ENCODE measurements around the gene PCOLCE2.
"Not testable (repeated sequence)": the region's sequence is repeated elsewhere in the genome, so short reads cannot be mapped to it uniquely, and the experiment has no call there.

PCOLCE2 gene

DNA sequence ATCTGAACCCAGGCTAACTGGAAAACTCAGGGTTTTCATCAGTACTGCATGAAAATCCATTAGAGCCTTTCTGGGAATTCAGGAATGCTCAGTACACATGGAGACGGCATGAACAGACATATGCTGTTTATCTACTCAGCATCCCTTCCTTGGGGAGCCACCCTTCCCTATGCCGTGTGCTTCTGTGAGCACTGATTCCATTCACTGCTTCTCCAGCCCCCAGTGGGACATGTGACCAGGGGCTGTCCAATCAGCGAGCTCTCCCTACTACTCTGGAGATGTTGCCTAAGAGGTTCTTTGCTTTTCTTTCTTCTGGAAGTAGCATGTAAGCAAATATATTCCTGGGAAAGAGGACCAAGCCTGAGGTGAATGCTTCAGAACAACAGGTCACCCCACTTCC is 5.6 kb upstream of the PCOLCE2 start:
- Mint-ChIP-seq H3K27me3 (peaks cover 42 to 47% of the 10 kb centered on the region in 2 donors), H3K4me3 (no peak overlapping the region), H3K27ac (no peak overlapping the region), H3K36me3 (ENCODE audit: insufficient read depth) (no peaks in the 10 kb centered on the region), H3K4me1 (ENCODE audit: low read depth in 2 of 2) (peaks cover 0 to under 1% of the 10 kb centered on the region in 2 donors), H3K9me3 (no peaks in the 10 kb centered on the region)
- DNase-seq (no peak), ATAC-seq (replicated peaks) (no peak)

DNA sequence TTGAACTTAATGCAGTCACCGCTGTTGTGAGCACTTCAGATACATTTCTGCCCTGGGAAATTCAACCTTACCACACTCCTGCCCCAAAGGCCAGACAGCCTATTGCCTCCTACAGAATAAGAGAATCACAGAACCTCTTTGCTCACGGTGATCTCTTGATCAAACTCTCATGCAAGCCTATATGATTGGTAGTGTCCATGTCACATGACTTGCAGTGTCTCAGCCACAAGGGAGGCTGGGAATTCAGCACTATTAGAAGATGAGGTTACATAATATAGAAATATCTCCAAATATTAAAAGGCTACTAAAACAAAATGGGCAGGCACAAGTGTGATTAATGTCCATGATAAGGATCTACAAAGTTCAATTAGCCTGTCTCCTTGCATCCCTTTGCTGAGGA is 3.8 kb upstream of the PCOLCE2 start:
- Mint-ChIP-seq H3K9me3 (no peaks in the 10 kb centered on the region), H3K36me3 (ENCODE audit: insufficient read depth) (no peaks in the 10 kb centered on the region), H3K27me3 (peaks cover 40 to 44% of the 10 kb centered on the region in 2 donors), H3K4me1 (ENCODE audit: low read depth in 2 of 2) (peaks cover 3 to 4% of the 10 kb centered on the region in 2 donors), H3K27ac (no peak overlapping the region), H3K4me3 (no peak overlapping the region)
- ATAC-seq (replicated peaks) (no peak), DNase-seq (no peak)

DNA sequence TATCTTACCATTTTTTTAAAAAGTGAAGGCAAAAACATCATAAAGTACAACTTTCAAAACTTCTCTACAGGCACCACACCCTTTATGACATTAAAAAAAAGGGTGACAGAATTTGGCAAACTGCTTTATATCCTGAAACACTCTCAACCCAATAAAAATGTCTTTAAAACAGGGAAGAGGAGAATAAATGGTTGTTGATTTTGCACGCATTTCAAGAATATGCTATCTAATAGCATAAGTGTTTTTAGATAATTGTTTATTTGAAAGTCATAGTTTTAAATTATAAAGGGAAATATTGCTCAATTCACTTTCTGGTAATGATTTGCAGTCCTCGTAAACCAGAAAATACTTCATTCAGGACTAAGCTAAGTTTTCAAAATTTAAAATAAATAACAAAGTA is 1.7 kb upstream of the PCOLCE2 start:
- ATAC-seq (replicated peaks) (no peak), DNase-seq (no peak)
- no peak overlapping the region for H3K27ac Mint-ChIP-seq
- H3K36me3 Mint-ChIP-seq (ENCODE audit: insufficient read depth): no peaks in the 10 kb centered on the region
- H3K4me1 Mint-ChIP-seq (ENCODE audit: low read depth in 2 of 2): peaks cover 3 to 4% of the 10 kb centered on the region in 2 donors
- H3K9me3 Mint-ChIP-seq: no peaks in the 10 kb centered on the region
- peaks cover 59 to 65% of the 10 kb centered on the region in 2 donors for H3K27me3 Mint-ChIP-seq
- H3K4me3 Mint-ChIP-seq: no peak overlapping the region

DNA sequence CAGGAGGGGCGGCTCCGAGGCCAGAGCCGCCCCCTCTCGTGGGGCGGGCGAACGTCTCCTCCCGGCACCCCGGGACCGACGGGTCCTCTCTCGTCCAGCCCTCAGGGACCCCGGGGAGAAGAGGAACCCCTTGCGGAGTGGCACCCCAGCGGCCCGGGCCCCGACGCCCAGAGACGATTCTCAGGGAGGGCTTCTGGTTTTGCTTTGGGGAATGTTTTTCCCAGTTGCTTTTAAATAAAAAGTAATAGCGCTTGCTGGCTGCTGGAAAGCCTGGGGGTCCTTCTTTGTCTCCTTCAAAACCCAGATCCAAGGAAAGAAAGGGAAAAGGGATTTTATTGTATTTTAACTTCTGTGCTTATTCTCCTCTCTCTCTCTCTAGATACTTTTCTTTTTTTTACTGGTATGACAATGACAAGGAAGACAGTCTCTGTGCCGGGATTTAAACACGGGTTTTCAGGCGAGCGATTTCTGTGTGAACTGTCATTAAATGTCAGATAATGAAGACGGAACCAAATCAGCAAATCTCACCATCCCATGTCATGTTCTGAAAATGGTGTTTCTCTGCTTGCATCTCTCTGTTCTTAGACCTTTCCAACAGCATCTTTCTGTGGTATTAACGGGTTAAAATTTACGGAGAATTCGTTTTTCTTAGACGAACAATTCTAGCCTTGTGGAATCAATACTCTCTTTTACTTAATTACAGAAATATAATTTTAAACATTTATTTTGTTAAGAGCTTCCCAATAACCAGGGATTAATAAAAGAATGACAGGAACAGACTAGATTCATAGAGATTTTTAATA is 530 bp upstream of the PCOLCE2 start:
- Mint-ChIP-seq H3K27ac (no peak overlapping the region), H3K4me3 (peak overlapping the region; percentile 7 to 36), H3K9me3 (no peaks in the 10 kb centered on the region), H3K36me3 (ENCODE audit: insufficient read depth) (no peaks in the 10 kb centered on the region), H3K27me3 (peaks cover 59 to 71% of the 10 kb centered on the region in 2 donors), H3K4me1 (ENCODE audit: low read depth in 2 of 2) (peaks cover 3 to 4% of the 10 kb centered on the region in 2 donors)
- DNase-seq (no peak), ATAC-seq (replicated peaks) (no peak)

DNA sequence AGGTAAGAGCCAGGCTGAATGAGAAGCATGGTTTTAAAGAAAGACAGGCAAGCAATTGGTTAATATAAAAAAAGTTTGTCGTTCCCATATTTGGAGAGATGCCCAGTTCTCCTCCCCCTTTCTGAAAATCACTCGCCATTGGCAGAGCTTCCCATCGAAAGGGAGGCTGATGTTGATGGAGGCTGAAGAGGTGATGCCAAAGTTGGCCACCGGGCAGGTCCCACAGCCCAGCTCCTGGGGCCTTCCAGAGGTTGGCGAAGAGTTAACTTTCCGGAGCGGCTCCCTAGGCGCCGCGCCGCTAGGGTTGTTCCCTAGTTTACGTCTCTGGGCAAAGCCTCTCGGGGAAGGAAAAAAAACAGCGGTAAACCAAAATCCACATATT is 793 bp downstream of the PCOLCE2 start:
- Mint-ChIP-seq H3K4me3 (peak overlapping the region; percentile 65 to 75), H3K36me3 (ENCODE audit: insufficient read depth) (no peaks in the 10 kb centered on the region), H3K27me3 (peaks cover 64 to 79% of the 10 kb centered on the region in 2 donors), H3K27ac (no peak overlapping the region), H3K9me3 (no peaks in the 10 kb centered on the region), H3K4me1 (ENCODE audit: low read depth in 2 of 2) (peaks cover 3 to 4% of the 10 kb centered on the region in 2 donors)
- DNase-seq (no peak), ATAC-seq (replicated peaks) (no peak)

DNA sequence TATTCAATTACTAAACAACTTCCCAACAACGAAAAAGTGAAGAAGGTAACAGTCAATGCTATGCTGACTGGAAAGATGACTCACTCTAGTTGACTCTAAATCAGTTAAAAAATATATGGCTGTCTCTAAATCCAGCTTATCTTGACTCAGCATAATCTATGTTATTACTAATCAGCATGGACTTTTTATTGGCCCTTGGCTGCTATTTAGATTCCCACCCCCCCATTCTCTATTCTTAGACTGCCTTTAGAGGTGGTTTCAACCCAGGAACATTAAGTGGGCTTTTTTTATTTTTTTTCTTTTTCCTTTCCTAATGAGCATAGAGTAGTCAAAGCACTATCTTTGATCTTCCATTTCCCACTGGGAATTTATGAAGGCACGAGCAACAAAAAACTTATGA is 1.9 kb downstream of the PCOLCE2 start:
- DNase-seq (no peak), ATAC-seq (replicated peaks) (no peak)
- Mint-ChIP-seq H3K4me1 (ENCODE audit: low read depth in 2 of 2) (peaks cover 3 to 4% of the 10 kb centered on the region in 2 donors), H3K36me3 (ENCODE audit: insufficient read depth) (no peaks in the 10 kb centered on the region), H3K27me3 (peaks cover 56 to 68% of the 10 kb centered on the region in 2 donors), H3K27ac (no peak overlapping the region), H3K4me3 (no peak overlapping the region), H3K9me3 (no peaks in the 10 kb centered on the region)

DNA sequence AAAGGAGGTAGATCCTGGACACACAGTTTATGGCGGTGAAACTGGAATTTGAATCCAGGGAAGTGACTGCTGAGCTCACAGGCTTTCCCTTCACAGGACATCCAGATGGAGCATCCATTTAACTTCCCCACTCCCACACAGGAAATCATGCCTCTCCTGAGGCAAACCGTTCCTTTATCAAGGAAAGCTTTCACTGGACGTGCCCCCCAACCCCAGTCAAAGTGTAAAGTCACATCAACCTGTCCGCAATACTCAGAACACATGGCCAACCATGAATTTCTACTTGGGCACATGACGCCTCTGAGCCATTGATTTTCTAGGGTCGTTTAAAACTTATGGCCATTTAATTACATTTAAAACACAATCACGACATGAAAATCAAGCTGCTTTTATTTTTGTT is 2.9 kb downstream of the PCOLCE2 start:
- H3K36me3 Mint-ChIP-seq (ENCODE audit: insufficient read depth): no peaks in the 10 kb centered on the region
- no peak overlapping the region for H3K27ac Mint-ChIP-seq
- peaks cover 55 to 68% of the 10 kb centered on the region in 2 donors for H3K27me3 Mint-ChIP-seq
- H3K4me3 Mint-ChIP-seq: no peak overlapping the region
- no peaks in the 10 kb centered on the region for H3K9me3 Mint-ChIP-seq
- ATAC-seq (replicated peaks) (no peak), DNase-seq (no peak)
- H3K4me1 Mint-ChIP-seq (ENCODE audit: low read depth in 2 of 2): peaks cover 3 to 4% of the 10 kb centered on the region in 2 donors

DNA sequence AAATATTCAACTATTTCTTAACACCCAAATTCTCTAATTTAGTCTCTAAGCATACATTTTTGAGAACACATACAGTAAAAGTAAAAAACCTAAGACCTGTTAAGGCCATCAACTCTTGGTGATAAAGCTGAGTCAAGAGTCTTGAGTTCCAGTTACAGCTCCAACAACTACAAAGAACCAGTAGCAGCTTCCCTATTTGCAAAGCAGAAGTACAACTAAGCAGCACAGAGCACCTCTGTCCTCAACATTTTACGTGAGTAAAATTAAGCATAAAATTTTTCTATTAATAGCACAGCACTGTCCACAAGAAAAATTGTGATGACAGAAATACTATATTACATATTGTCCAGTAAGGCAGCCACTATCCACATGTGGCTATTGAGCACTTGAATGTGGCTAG is 4.4 kb downstream of the PCOLCE2 start:
- H3K27me3 Mint-ChIP-seq: peaks cover 49 to 69% of the 10 kb centered on the region in 2 donors
- peaks cover 3% of the 10 kb centered on the region in 2 donors for H3K4me1 Mint-ChIP-seq (ENCODE audit: low read depth in 2 of 2)
- no peak for ATAC-seq (replicated peaks)
- no peak overlapping the region for H3K27ac Mint-ChIP-seq
- no peaks in the 10 kb centered on the region for H3K36me3 Mint-ChIP-seq (ENCODE audit: insufficient read depth)
- H3K4me3 Mint-ChIP-seq: no peak overlapping the region
- no peaks in the 10 kb centered on the region for H3K9me3 Mint-ChIP-seq
- no peak for DNase-seq

DNA sequence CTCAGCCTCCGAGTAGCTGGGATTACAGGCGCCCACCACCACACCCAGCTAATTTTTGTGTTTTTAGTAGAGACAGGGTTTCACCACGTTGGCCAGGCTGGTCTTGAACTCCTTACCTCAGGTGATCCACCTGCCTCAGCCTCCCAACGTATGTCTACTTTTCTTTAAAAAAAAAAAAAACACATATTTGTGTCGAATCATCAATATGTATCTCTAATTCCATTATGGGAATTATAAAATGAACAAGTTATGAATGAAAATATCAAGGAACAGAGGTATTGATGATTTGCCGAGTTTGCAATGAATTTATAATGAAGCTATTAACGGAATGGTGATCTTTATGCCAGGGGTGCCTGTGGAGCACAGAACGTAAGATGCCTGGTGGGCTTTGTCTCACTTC is 5.3 kb downstream of the PCOLCE2 start:
- peaks cover 46 to 65% of the 10 kb centered on the region in 2 donors for H3K27me3 Mint-ChIP-seq
- not testable (repeated sequence) for H3K4me1 Mint-ChIP-seq (ENCODE audit: low read depth in 2 of 2); DNase-seq; H3K9me3 Mint-ChIP-seq; ATAC-seq (replicated peaks); H3K4me3 Mint-ChIP-seq; H3K27ac Mint-ChIP-seq; H3K36me3 Mint-ChIP-seq (ENCODE audit: insufficient read depth)

DNA sequence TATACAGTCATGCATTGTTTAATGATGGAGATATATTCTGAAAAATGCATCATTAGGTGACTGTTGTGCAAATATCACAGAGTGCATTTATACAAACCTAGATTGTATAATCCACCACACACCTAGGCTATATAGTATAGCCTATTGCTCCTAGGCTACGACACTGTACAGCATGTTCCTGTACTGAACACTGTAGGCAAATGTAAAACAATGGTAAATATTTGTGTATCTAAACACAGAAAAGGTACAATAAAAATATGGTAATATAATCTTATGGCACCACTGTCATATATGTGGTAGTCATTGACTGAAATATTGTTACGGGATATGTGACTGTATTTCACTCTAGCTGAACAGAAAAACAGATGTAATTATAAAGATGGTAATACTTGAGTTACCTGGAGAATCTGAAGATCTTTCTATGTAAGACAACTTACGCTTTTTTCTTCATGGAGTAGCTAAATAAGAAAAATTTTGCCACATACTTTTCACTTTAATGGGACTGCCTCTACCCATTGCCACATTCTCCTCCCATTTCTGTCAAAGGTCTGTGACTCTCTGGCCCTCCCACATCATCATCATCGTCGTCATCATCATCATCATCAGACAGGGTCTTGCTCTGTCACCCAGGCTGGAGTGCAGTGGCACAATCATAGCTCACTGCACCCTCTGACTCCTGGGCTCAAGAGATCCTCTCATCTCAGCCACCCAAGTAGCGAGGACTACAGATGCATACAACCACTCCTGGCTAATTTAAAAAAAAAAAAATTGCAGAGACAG is 7.2 kb downstream of the PCOLCE2 start:
- H3K27me3 Mint-ChIP-seq: peaks cover 40 to 58% of the 10 kb centered on the region in 2 donors
- no peaks in the 10 kb centered on the region for H3K9me3 Mint-ChIP-seq
- ATAC-seq (replicated peaks) (no peak), DNase-seq (no peak)
- H3K27ac Mint-ChIP-seq: no peak overlapping the region
- H3K4me3 Mint-ChIP-seq: no peak overlapping the region
- no peaks in the 10 kb centered on the region for H3K4me1 Mint-ChIP-seq (ENCODE audit: low read depth in 2 of 2)
- H3K36me3 Mint-ChIP-seq (ENCODE audit: insufficient read depth): no peaks in the 10 kb centered on the region

DNA sequence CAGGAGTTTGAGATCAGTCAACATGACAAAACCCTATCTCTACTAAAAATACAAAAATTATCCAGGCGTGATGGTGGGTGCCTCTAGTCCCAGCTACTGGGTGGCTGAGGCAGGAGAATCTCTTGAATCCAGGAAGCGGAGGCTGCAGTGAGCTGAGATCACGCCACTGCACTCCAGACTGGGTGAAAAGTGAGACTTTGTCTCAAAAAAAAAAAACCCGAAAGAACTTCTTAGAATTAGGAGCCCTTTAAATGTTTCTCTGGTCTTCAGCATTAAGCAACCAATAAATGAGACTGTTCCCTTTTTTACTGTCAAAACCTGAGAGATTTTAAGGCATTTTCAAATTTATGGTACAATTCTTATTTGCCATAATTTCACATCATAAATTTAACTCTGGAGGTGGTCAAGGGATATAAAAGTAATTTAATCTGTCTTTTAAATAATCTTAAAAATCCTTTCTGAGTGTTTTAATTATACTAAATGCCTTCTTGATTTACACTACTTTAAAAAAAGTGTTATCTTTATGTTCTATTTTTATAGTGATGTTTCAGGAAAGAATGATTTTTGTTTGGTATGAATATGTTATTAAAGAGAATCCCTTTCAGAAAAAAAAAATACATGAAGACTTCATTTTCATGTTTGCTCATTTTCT is 10.1 kb downstream of the PCOLCE2 start:
- no peaks in the 10 kb centered on the region for H3K9me3 Mint-ChIP-seq
- no peak for DNase-seq
- no peak overlapping the region for H3K4me3 Mint-ChIP-seq
- H3K27ac Mint-ChIP-seq: no peak overlapping the region
- peaks cover 20 to 47% of the 10 kb centered on the region in 2 donors for H3K27me3 Mint-ChIP-seq
- H3K4me1 Mint-ChIP-seq (ENCODE audit: low read depth in 2 of 2): no peaks in the 10 kb centered on the region
- no peak for ATAC-seq (replicated peaks)
- H3K36me3 Mint-ChIP-seq (ENCODE audit: insufficient read depth): no peaks in the 10 kb centered on the region

DNA sequence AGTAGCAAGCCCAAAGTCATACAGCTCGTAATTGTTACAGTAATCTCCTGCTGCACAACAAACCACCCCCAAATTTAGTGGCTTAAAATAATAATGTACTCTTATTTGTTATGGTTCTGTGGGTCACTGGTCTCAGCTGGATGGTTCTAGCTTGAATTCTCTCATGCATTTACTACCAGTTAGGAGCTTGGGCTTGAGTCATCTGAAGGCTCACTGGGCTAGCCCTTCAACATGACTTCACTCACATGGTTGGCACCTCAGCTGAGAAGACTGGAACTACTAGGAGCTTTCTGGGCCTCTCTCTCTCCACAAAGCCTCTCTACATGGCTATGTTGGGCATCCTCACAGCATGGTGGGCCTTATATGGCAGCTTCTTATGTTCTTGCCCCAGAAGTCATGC is 12.5 kb downstream of the PCOLCE2 start:
- ATAC-seq (replicated peaks): no peak
- no peak for DNase-seq
- Mint-ChIP-seq H3K4me1 (ENCODE audit: low read depth in 2 of 2) (no peaks in the 10 kb centered on the region), H3K27ac (no peak overlapping the region), H3K9me3 (no peaks in the 10 kb centered on the region), H3K27me3 (peaks cover 19 to 57% of the 10 kb centered on the region in 2 donors), H3K4me3 (no peak overlapping the region), H3K36me3 (ENCODE audit: insufficient read depth) (no peaks in the 10 kb centered on the region)

DNA sequence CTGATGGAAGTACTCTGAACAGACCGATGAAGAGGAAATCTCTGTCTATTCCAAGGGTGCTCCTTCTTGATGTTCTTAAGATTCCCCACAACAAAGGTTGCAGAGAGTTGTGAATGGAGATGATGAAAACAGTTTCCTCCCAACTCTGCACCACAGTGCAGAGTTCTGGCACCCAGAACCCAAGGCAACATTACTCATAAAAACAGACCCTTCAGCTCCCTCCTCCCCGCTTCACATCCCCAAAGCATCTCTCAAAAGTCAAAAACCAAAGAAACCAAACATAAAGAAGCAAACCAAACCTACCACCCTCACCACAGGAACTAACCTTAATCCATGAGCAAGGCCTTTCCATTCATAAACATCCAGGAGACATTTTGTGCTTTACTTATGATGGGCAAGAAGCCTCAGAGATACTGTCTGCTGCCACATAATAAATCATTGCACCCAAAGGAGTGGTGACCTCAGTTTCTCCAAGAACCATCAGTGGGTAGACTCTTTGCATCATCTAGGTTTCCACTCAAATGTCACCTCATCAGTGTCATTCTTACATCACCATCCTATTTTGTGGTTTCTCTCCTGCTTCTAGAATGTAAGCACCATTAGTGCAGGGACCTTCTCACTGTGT is 13.2 kb downstream of the PCOLCE2 start:
- Mint-ChIP-seq H3K4me1 (ENCODE audit: low read depth in 2 of 2) (no peaks in the 10 kb centered on the region), H3K4me3 (no peak overlapping the region), H3K27ac (no peak overlapping the region), H3K36me3 (ENCODE audit: insufficient read depth) (no peaks in the 10 kb centered on the region), H3K9me3 (no peaks in the 10 kb centered on the region), H3K27me3 (peaks cover 25 to 57% of the 10 kb centered on the region in 2 donors)
- ATAC-seq (replicated peaks): no peak
- no peak for DNase-seq

Measured in effector memory CD8-positive, alpha-beta T cell (primary cell).